GM12875 (cell line): ENCODE results near the gene PHEX.

ENCODE experiments used
- H3K4me3 ChIP-seq: one replicate; pipeline ENCODE4 v1.5.1; 2011; ENCODE audit warnings: low read depth, low read length, control low read depth
- CTCF ChIP-seq: IDR thresholded peaks from 2 replicates; pipeline ENCODE4 v1.5.1; 2011; ENCODE audit warnings: low read depth, mild to moderate bottlenecking, control low read depth, inconsistent platforms, low read length, moderate library complexity, borderline replicate concordance; ENCODE audit not compliant: insufficient read depth

Gene PHEX

GRCh38 chrX:21996872-21997455 lies 35.2 kb upstream of the PHEX start:
- no peak overlapping the region for H3K4me3 ChIP-seq
- TF ChIP-seq CTCF: no peak

- no peak for TF ChIP-seq CTCF
Measured at GRCh38 chrX:21998037-21998436, 34.1 kb upstream of the PHEX start.

GRCh38 chrX:22004866-22005265 lies 27.3 kb upstream of the PHEX start:
- no peak for TF ChIP-seq CTCF
- no peak overlapping the region for H3K4me3 ChIP-seq

More at GRCh38 chrX:21998037-21998436, 34.1 kb upstream of the PHEX start:
- no peak overlapping the region for H3K4me3 ChIP-seq

- no peak for TF ChIP-seq CTCF
- no peak overlapping the region for H3K4me3 ChIP-seq
Measured at GRCh38 chrX:22012051-22012450, 20.1 kb upstream of the PHEX start.

- H3K4me3 ChIP-seq: no peak overlapping the region
- no peak for TF ChIP-seq CTCF
Measured at GRCh38 chrX:22012931-22013330, 19.2 kb upstream of the PHEX start.

GRCh38 chrX:22015139-22015750 lies 16.9 kb upstream of the PHEX start:
- no peak for TF ChIP-seq CTCF
- H3K4me3 ChIP-seq: no peak overlapping the region

- TF ChIP-seq CTCF: no peak
- H3K4me3 ChIP-seq: no peak overlapping the region
Measured at GRCh38 chrX:22021751-22022324, 10.3 kb upstream of the PHEX start.
